Measurements from ENCODE around the gene MYO7B. TPM values are rescaled to one million over a fixed set of nuclear protein-coding genes. Genes with fewer than 3 reads are reported as not detected.

MYO7B gene
- total RNA-seq, 1 donor from 2014 or later, result 3.0 TPM

DNA sequence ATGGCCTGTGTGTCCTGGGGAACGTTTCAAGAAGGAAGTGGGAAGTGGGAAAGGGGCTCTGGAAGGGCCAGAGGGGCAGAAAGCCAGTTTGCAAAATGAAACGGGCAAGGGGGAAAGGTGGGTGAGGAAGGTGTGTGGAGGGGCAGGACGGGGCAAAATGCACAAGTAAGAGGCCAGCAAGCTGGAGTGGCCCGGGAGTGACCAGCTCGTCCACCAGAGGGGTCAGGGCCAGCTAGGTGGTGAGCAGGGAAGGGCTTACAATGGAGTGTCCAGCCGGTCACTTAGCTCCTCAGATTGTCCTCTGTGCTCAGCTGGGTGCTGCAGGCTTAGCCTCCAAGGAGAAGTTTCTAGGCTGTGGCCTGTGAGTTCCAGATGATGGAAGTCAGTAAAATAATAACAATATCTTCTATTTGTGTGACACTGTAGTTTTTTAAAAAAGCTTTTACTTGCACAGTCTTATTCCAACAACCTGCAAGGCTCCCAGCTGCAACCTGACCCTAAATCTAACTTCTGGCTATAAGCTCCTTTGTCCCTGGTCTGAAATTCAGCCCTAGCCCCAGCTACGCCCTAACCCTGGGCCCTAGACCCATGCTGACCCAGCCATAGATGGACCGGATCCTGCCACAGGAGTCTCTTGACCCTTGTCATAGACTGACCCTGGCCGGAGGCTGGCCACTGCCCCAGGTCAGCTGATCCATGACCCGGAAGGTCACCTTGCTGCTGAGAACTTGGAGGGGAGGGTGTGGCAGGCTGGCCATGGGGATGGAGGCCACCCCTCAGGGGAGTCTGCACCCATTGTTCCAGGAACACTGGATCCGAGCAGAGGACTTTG is 29.2 kb downstream of the MYO7B start:
- TF ChIP-seq, protein P1, sequence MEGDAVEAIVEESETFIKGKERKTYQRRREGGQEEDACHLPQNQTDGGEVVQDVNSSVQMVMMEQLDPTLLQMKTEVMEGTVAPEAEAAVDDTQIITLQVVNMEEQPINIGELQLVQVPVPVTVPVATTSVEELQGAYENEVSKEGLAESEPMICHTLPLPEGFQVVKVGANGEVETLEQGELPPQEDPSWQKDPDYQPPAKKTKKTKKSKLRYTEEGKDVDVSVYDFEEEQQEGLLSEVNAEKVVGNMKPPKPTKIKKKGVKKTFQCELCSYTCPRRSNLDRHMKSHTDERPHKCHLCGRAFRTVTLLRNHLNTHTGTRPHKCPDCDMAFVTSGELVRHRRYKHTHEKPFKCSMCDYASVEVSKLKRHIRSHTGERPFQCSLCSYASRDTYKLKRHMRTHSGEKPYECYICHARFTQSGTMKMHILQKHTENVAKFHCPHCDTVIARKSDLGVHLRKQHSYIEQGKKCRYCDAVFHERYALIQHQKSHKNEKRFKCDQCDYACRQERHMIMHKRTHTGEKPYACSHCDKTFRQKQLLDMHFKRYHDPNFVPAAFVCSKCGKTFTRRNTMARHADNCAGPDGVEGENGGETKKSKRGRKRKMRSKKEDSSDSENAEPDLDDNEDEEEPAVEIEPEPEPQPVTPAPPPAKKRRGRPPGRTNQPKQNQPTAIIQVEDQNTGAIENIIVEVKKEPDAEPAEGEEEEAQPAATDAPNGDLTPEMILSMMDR (IDR thresholded peaks at IDR 0.05), result no peak
- ATAC-seq (ENCODE audit: low read depth), result no peak
- H3K27me3 Mint-ChIP-seq, result no peaks in the 10 kb centered on the region

GRCh38 chr2:127565261-127566138 is 30.0 kb downstream of the MYO7B start:
- TF ChIP-seq, protein P1 (IDR thresholded peaks at IDR 0.05), result no peak
- H3K4me3 Mint-ChIP-seq, result no peak overlapping the region
- ATAC-seq (ENCODE audit: low read depth) (no peak), DNase-seq (no peak)
- H3K27ac Mint-ChIP-seq, result no peak overlapping the region
- H3K36me3 Mint-ChIP-seq (ENCODE audit: low read depth), result no peaks in the 10 kb centered on the region
- ChIA-PET POLR2A (interaction anchor here (0.5 kb wide), 1 partner anchor 22 kb away, joined by 3 read pairs; no protein-coding TSS in a partner anchor), CTCF (interaction anchor here (1.0 to 1.5 kb wide), 2 partner anchors 26 to 85 kb away, joined by 3 read pairs; no protein-coding TSS in a partner anchor)
- intact Hi-C loops (cut with micrococcal nuclease), result no loop called here
- peaks cover 15% of the 10 kb centered on the region for H3K4me1 Mint-ChIP-seq
- H3K27me3 Mint-ChIP-seq, result no peaks in the 10 kb centered on the region
- no peaks in the 10 kb centered on the region for H3K9me3 Mint-ChIP-seq

More for the DNA sequence above, 29.2 kb downstream of the MYO7B start:
- H3K36me3 Mint-ChIP-seq (ENCODE audit: low read depth), result no peaks in the 10 kb centered on the region
- ChIA-PET CTCF (no interaction called here), POLR2A (interaction anchor here (0.6 to 1.2 kb wide), 2 partner anchors 15 to 349 kb away, joined by 3 read pairs; no protein-coding TSS in a partner anchor)
- intact Hi-C loops (cut with micrococcal nuclease), result no loop called here
- no peaks in the 10 kb centered on the region for H3K9me3 Mint-ChIP-seq
- peak overlapping the region; percentile 24 for H3K27ac Mint-ChIP-seq
- peaks cover 15% of the 10 kb centered on the region for H3K4me1 Mint-ChIP-seq
- DNase-seq, result no peak
- no peak overlapping the region for H3K4me3 Mint-ChIP-seq

DNA sequence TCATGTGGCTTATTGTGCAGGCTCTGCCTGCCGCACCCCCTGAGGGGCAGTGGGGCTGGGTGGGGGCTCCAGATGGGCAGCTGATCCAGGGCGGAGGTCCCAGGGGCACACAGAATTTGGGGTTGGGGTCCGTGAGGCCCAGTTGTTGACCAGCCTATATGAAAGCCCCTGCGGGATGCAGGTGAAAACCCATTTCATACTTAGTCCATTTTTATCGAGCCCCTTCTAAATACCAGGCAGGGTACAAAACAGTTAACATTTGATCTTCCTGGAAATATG is 30.6 kb downstream of the MYO7B start:
- CTCF ChIA-PET, result interaction anchor here (1.0 to 1.5 kb wide), 2 partner anchors 26 to 84 kb away, joined by 3 read pairs; no protein-coding TSS in a partner anchor
- Mint-ChIP-seq H3K27me3 (no peaks in the 10 kb centered on the region), H3K36me3 (ENCODE audit: low read depth) (no peaks in the 10 kb centered on the region), H3K4me1 (peaks cover 15% of the 10 kb centered on the region), H3K9me3 (no peaks in the 10 kb centered on the region), H3K27ac (no peak overlapping the region), H3K4me3 (no peak overlapping the region)
- intact Hi-C loops (cut with micrococcal nuclease), result no loop called here
- POLR2A ChIA-PET, result interaction anchor here (0.5 kb wide), 1 partner anchor 22 kb away, joined by 3 read pairs; no protein-coding TSS in a partner anchor
- TF ChIP-seq, protein P1 (IDR thresholded peaks at IDR 0.05), result no peak
- ATAC-seq (ENCODE audit: low read depth) (no peak), DNase-seq (no peak)

DNA sequence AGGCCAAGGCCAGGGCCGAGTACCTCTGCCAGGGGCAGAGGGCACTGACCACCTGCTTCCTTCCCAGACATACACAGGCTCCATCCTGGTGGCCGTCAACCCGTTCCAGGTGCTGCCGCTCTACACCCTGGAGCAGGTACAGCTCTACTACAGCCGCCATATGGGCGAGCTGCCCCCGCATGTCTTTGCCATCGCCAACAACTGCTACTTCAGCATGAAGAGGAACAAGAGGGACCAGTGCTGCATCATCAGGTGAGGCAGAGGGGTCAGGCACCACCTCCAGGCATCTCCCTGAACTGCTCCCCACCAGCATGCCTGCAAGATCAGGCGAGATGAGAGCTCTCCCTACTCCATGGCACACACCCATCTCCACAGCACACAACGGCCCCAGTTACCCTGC is 31.1 kb downstream of the MYO7B start:
- no peaks in the 10 kb centered on the region for H3K9me3 Mint-ChIP-seq
- no peaks in the 10 kb centered on the region for H3K27me3 Mint-ChIP-seq
- H3K4me3 Mint-ChIP-seq, result no peak overlapping the region
- TF ChIP-seq, protein P1 (IDR thresholded peaks at IDR 0.05), result no peak
- H3K27ac Mint-ChIP-seq, result no peak overlapping the region
- ChIA-PET POLR2A (no interaction called here), CTCF (interaction anchor here (1.0 to 1.5 kb wide), 2 partner anchors 25 to 84 kb away, joined by 3 read pairs; no protein-coding TSS in a partner anchor)
- H3K36me3 Mint-ChIP-seq (ENCODE audit: low read depth), result no peaks in the 10 kb centered on the region
- intact Hi-C loops (cut with micrococcal nuclease), result no loop called here
- H3K4me1 Mint-ChIP-seq, result peaks cover 15% of the 10 kb centered on the region
- ATAC-seq (ENCODE audit: low read depth), result no peak
- no peak for DNase-seq

Data from activated B cell treated with CpG ODN at 0.5 μM for 24 hours (primary cell).